Measurements from ENCODE around the gene AP2A2. TPM values are rescaled to one million over a fixed set of nuclear protein-coding genes. Genes with fewer than 3 reads are reported as not detected.

The AP2A2 gene
- total RNA-seq, 2 experiments from 2014 or later, result 49.1 to 52.1 TPM

GRCh38 chr11:1037506-1038055, 111.9 kb downstream of the AP2A2 start:
- no peak for ATAC-seq (ENCODE audit: low read depth)
- H3K4me3 Mint-ChIP-seq, result no peak overlapping the region
- POLR2A ChIA-PET, result no interaction called here
- no peaks in the 10 kb centered on the region for H3K36me3 Mint-ChIP-seq
- peaks cover under 1% of the 10 kb centered on the region for H3K9me3 Mint-ChIP-seq
- H3K4me1 Mint-ChIP-seq, result no peaks in the 10 kb centered on the region
- DNase-seq, result no peak
- H3K27ac Mint-ChIP-seq, result no peak overlapping the region
- H3K27me3 Mint-ChIP-seq, result no peaks in the 10 kb centered on the region

- DNase-seq, result no peak
- H3K4me1 Mint-ChIP-seq, result no peaks in the 10 kb centered on the region
- H3K27me3 Mint-ChIP-seq, result no peaks in the 10 kb centered on the region
- no peak for ATAC-seq (ENCODE audit: low read depth)
- H3K36me3 Mint-ChIP-seq, result no peaks in the 10 kb centered on the region
- no peak overlapping the region for H3K27ac Mint-ChIP-seq
- no peak overlapping the region for H3K4me3 Mint-ChIP-seq
- POLR2A ChIA-PET, result no interaction called here
- H3K9me3 Mint-ChIP-seq, result no peaks in the 10 kb centered on the region
Observed at GRCh38 chr11:1038361-1038760, 112.7 kb downstream of the AP2A2 start.

DNA sequence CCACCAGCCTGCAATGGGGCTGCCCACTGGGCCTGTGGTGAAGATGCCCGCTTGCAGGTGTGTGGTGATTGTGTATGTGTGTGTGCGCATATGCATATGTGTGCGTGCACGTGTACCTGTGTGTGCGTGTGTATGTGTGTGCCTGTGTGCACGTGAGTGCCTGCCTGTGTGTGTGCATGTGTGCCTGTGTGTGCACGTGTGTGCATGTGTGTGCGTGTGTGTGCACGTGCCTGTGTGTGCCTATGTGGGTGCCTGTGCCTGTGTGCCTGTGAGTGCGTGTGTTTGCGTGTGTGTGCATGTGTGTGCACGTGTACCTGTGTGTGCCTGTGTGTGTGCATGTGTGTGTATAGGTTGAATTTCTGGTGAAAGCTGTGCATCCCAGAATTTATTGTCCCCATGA, 113.3 kb downstream of the AP2A2 start:
- H3K4me1 Mint-ChIP-seq, result no peaks in the 10 kb centered on the region
- ATAC-seq (ENCODE audit: low read depth), result no peak
- H3K27me3 Mint-ChIP-seq, result no peaks in the 10 kb centered on the region
- H3K9me3 Mint-ChIP-seq, result no peaks in the 10 kb centered on the region
- H3K27ac Mint-ChIP-seq, result no peak overlapping the region
- POLR2A ChIA-PET, result no interaction called here
- no peaks in the 10 kb centered on the region for H3K36me3 Mint-ChIP-seq
- H3K4me3 Mint-ChIP-seq, result no peak overlapping the region
- no peak for DNase-seq

- H3K9me3 Mint-ChIP-seq, result no peaks in the 10 kb centered on the region
- H3K4me3 Mint-ChIP-seq, result no peak overlapping the region
- no peak for DNase-seq
- no peaks in the 10 kb centered on the region for H3K4me1 Mint-ChIP-seq
- no peaks in the 10 kb centered on the region for H3K27me3 Mint-ChIP-seq
- no peak for ATAC-seq (ENCODE audit: low read depth)
- POLR2A ChIA-PET, result no interaction called here
- no peaks in the 10 kb centered on the region for H3K36me3 Mint-ChIP-seq
- no peak overlapping the region for H3K27ac Mint-ChIP-seq
Observed at GRCh38 chr11:1039481-1040427, 114.1 kb downstream of the AP2A2 start.

GRCh38 chr11:1040428-1041148, 114.9 kb downstream of the AP2A2 start:
- ATAC-seq (ENCODE audit: low read depth) (no peak), DNase-seq (no peak)
- POLR2A ChIA-PET, result no interaction called here
- H3K36me3 Mint-ChIP-seq, result no peaks in the 10 kb centered on the region
- no peak overlapping the region for H3K27ac Mint-ChIP-seq
- no peak overlapping the region for H3K4me3 Mint-ChIP-seq
- no peaks in the 10 kb centered on the region for H3K4me1 Mint-ChIP-seq
- no peaks in the 10 kb centered on the region for H3K9me3 Mint-ChIP-seq
- peaks cover 4% of the 10 kb centered on the region for H3K27me3 Mint-ChIP-seq

GRCh38 chr11:1041149-1041467, 115.4 kb downstream of the AP2A2 start:
- no peaks in the 10 kb centered on the region for H3K4me1 Mint-ChIP-seq
- peaks cover 8% of the 10 kb centered on the region for H3K27me3 Mint-ChIP-seq
- H3K27ac Mint-ChIP-seq, result no peak overlapping the region
- ATAC-seq (ENCODE audit: low read depth) (no peak), DNase-seq (no peak)
- H3K9me3 Mint-ChIP-seq, result no peaks in the 10 kb centered on the region
- no peaks in the 10 kb centered on the region for H3K36me3 Mint-ChIP-seq
- POLR2A ChIA-PET, result no interaction called here
- H3K4me3 Mint-ChIP-seq, result no peak overlapping the region

DNA sequence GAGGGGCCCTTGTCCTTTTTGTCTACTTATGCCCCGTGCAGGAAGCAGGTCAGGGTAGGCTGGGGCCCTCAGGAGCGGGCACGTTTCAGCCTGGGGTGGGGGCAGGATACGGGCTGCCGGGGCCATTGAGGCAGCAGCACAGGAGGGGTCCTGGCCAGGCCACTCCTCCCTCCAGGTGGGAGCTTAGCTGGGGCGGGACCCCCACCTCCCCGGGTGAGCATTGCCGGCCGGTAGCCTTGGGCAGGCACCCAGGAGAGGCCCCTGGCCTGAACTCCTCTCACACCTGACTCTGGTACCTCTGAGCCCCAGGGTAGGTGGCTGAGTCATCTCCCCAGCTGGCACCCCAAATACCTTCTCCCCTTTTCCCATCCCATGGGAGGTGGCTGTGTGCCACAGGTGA, 115.8 kb downstream of the AP2A2 start:
- Mint-ChIP-seq H3K4me3 (no peak overlapping the region), H3K27me3 (peaks cover 8% of the 10 kb centered on the region), H3K36me3 (no peaks in the 10 kb centered on the region), H3K4me1 (no peaks in the 10 kb centered on the region), H3K9me3 (no peaks in the 10 kb centered on the region), H3K27ac (no peak overlapping the region)
- ATAC-seq (ENCODE audit: low read depth) (no peak), DNase-seq (no peak)
- POLR2A ChIA-PET, result no interaction called here

- ATAC-seq (ENCODE audit: low read depth) (no peak), DNase-seq (no peak)
- Mint-ChIP-seq H3K36me3 (no peaks in the 10 kb centered on the region), H3K27me3 (peaks cover 8% of the 10 kb centered on the region), H3K27ac (no peak overlapping the region), H3K4me3 (no peak overlapping the region), H3K9me3 (no peaks in the 10 kb centered on the region), H3K4me1 (no peaks in the 10 kb centered on the region)
- POLR2A ChIA-PET, result no interaction called here
Observed at GRCh38 chr11:1041936-1042608, 116.4 kb downstream of the AP2A2 start.

DNA sequence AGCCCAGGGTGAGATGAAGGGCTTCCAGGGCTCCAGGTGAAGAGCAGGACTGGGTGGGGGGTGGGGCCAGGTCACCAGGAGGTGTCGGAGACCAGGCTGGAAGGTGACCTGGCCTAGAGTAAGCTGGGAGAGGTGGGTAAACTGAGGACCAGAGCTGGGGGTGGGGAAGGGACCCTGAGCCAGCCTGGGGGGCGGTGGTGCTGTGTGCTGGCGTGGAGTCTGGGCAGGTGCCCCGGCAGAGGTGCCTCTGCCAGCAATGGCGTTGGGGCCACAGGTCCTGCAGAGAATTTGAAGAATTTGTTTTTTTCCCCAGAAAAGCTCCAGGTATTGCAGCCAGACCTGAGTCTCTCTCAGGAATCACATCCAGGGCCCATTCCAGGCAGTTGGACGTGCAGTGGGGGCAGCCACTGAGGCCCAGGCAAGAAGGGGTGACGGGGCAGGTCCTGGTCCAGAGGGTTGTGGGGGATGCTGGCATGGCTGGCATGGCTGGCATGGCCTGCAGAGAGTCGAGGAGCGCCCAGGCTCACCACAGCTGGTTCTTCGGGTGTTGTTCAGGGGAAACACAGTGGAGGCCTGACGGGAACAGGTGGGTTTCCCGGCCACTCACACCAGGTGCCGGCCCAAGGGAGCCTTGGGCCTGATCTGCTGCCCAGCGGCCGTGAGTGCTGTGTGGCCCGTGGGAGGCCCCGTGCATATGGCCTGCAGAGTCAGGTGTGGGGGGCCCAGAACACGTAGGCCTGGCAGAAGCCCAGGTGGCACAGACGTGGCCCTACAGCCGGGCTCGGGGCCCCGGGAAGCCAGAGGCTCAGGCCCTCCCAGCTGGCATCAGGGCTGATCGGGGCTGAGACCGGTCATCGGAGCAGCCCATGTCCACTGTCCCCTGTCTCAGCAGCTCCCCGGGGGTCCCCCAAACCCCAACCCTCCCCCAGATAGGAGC, 117.2 kb downstream of the AP2A2 start:
- no peak for ATAC-seq (ENCODE audit: low read depth)
- H3K9me3 Mint-ChIP-seq, result no peaks in the 10 kb centered on the region
- H3K27ac Mint-ChIP-seq, result no peak overlapping the region
- no peak overlapping the region for H3K4me3 Mint-ChIP-seq
- peaks cover 9% of the 10 kb centered on the region for H3K27me3 Mint-ChIP-seq
- POLR2A ChIA-PET, result no interaction called here
- no peaks in the 10 kb centered on the region for H3K4me1 Mint-ChIP-seq
- no peaks in the 10 kb centered on the region for H3K36me3 Mint-ChIP-seq
- DNase-seq, result no peak

- H3K27me3 Mint-ChIP-seq, result peaks cover 12% of the 10 kb centered on the region
- H3K36me3 Mint-ChIP-seq, result no peaks in the 10 kb centered on the region
- ATAC-seq (ENCODE audit: low read depth) (no peak), DNase-seq (peak; percentile 22)
- H3K9me3 Mint-ChIP-seq, result no peaks in the 10 kb centered on the region
- no peak overlapping the region for H3K27ac Mint-ChIP-seq
- POLR2A ChIA-PET, result no interaction called here
- H3K4me3 Mint-ChIP-seq, result no peak overlapping the region
- H3K4me1 Mint-ChIP-seq, result no peaks in the 10 kb centered on the region
Observed at GRCh38 chr11:1043563-1044096, 118.0 kb downstream of the AP2A2 start.

DNA sequence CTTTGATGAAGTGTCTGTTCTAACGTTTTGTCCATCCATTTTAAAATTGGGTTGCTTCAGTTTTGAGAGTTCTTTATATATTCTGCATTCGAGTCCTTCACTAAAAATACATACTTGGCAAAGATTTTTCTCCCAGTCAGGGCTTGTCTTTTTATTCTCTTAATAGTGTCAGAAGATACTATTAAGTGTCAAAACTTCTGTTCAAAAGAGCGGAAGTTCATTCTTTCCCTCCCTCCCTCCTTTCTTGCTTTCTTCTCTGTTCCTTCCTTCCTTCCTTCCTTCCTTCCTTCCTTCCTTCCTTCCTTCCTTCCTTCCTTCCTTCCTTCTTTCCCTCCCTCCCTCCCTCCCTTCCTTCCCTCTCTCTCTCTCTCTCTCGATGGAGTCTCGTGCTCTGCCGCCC, 118.5 kb downstream of the AP2A2 start:
- POLR2A ChIA-PET, result no interaction called here
- no peaks in the 10 kb centered on the region for H3K36me3 Mint-ChIP-seq
- peaks cover 15% of the 10 kb centered on the region for H3K27me3 Mint-ChIP-seq
- no peak for DNase-seq
- no peak for ATAC-seq (ENCODE audit: low read depth)
- H3K27ac Mint-ChIP-seq, result no peak overlapping the region
- no peaks in the 10 kb centered on the region for H3K4me1 Mint-ChIP-seq
- H3K4me3 Mint-ChIP-seq, result no peak overlapping the region
- no peaks in the 10 kb centered on the region for H3K9me3 Mint-ChIP-seq

DNA sequence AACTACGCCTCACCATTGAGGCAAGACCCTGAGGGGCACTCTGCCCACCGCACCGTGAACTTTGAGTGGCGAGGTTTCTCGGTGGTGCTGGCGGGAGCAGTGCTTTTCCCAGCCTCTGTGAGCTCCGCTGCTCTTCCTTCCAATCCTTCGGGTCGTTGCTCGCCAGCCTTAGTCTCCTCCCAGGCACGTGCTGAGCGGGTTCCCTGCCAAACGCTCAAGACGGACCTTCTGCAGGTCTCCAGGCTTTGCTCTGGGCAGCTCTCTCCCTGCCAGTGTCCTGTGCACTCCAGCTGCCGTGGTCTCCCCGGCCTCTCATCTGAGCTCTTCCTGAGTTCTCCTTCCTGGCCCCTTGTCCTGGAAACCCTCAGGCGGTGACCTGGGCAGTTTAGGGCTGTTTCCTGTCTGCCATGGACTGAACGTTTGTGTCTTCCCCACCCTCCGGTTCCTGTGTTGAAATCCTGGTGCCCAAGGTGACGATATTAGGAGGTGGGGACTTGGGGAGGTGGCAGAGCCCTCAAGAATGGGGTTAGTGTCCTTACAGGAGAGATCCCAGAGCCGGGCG, 122.0 kb downstream of the AP2A2 start:
- Mint-ChIP-seq H3K4me3 (no peak overlapping the region), H3K9me3 (no peaks in the 10 kb centered on the region), H3K27ac (no peak overlapping the region), H3K36me3 (no peaks in the 10 kb centered on the region), H3K27me3 (peaks cover 15% of the 10 kb centered on the region), H3K4me1 (peaks cover 4% of the 10 kb centered on the region)
- DNase-seq, result no peak
- POLR2A ChIA-PET, result no interaction called here
- ATAC-seq (ENCODE audit: low read depth), result no peak

All from activated naive CD8-positive, alpha-beta T cell treated with anti-CD3 and anti-CD28 coated beads, Interleukin-2, amount 10 ng/mL, durations not matched to agents 7 days and 5 days (primary cell).